GM12865 (cell line): ENCODE data around the gene ACSBG1.

ENCODE experiments used
- DNase-seq: peaks from one replicate; pipeline ENCODE4 v3.0.0; 2010; ENCODE audit warnings: low read depth
- H3K4me3 ChIP-seq: 2 replicates; pipeline ENCODE4 v1.5.1; 2011; ENCODE audit warnings: mild to moderate bottlenecking, low read depth, low read length, control low read depth
- CTCF ChIP-seq: IDR thresholded peaks from 2 replicates; pipeline ENCODE4 v1.5.1; 2011; ENCODE audit warnings: low read length, control low read depth, low read depth, inconsistent platforms; ENCODE audit not compliant: insufficient read depth; ENCODE audit errors: missing control alignments

The ACSBG1 gene

GRCh38 chr15:78170848-78171773 is 63.3 kb downstream of the ACSBG1 start:
- TF ChIP-seq CTCF = no peak
- H3K4me3 ChIP-seq = no peak overlapping the region
- peak; percentile 86 for DNase-seq

GRCh38 chr15:78168608-78169007 is 65.8 kb downstream of the ACSBG1 start:
- no peak for DNase-seq
- TF ChIP-seq CTCF = no peak
- H3K4me3 ChIP-seq = no peak overlapping the region

- H3K4me3 ChIP-seq = peak overlapping the region; percentile 34
- DNase-seq = peak; percentile 91
- no peak for TF ChIP-seq CTCF
Observed at GRCh38 chr15:78167227-78167888, 67.0 kb downstream of the ACSBG1 start.

- TF ChIP-seq CTCF = no peak
- DNase-seq = no peak
- H3K4me3 ChIP-seq = no peak overlapping the region
Observed at GRCh38 chr15:78164010-78164409, 70.4 kb downstream of the ACSBG1 start.

GRCh38 chr15:78162038-78162437 is 72.3 kb downstream of the ACSBG1 start:
- TF ChIP-seq CTCF = no peak
- no peak overlapping the region for H3K4me3 ChIP-seq
- DNase-seq = no peak

- no peak overlapping the region for H3K4me3 ChIP-seq
- DNase-seq = no peak
- no peak for TF ChIP-seq CTCF
Observed at GRCh38 chr15:78159395-78159794, 75.0 kb downstream of the ACSBG1 start.
